IMR-90 (cell line): ENCODE data around the gene INPP5D. TPM values are rescaled to one million over a fixed set of nuclear protein-coding genes. Genes with fewer than 3 reads are reported as not detected.

Source experiments
- ATAC-seq: fragments of 200-7000 bp; cut with Tn5 transposase; 2 replicates; pipeline ENCODE4 v1.9.1; 2020; ENCODE audit warnings: low read depth, mild to moderate bottlenecking, moderate library complexity
- BruUV-seq: library from RNA; stranded (reverse); fragments of 400-500 nt; replicated peaks from 2 replicates; lab custom pipeline; 2021; lab: Mats Ljungman, UMichigan
- CTCF ChIA-PET: fragments of 300-600 bp; formaldehyde crosslinking; extraction: SDS; loops from one replicate; lab custom pipeline; 2021; ENCODE audit warnings: antibody characterized with exemption; lab: Yijun Ruan, JAX
- POLR2A ChIA-PET: fragments of 300-600 bp; sonication (Branson Sonifier 250); formaldehyde crosslinking; loops from one replicate; lab custom pipeline; 2022; ENCODE audit warnings: antibody characterized with exemption; ENCODE audit not compliant: unreplicated experiment; lab: Charles Lee
- DNase-seq: peaks from one replicate; pipeline ENCODE4 v3.0.0; 2013
- H2AFZ ChIP-seq: replicated peaks from 2 replicates; pipeline ENCODE3; 2013; ENCODE audit warnings: low read length, mild to moderate bottlenecking; ENCODE audit not compliant: poor library complexity
- H2AK5ac ChIP-seq: 2 replicates; pipeline ENCODE4 v1.6.1; 2013; ENCODE audit warnings: low read depth, low read length, inconsistent platforms
- H2AK9ac ChIP-seq: replicated peaks from 2 replicates; pipeline ENCODE3; 2013; ENCODE audit warnings: mild to moderate bottlenecking, low read depth, low read length, moderate library complexity; ENCODE audit not compliant: poor library complexity
- H2BK120ac ChIP-seq: 2 replicates; pipeline ENCODE4 v1.6.1; 2013; ENCODE audit warnings: low read depth, low read length, inconsistent platforms
- H2BK15ac ChIP-seq: 3 replicates; pipeline ENCODE4 v1.6.1; 2013; ENCODE audit warnings: low read depth, low read length, inconsistent platforms
- H2BK20ac ChIP-seq: 2 replicates; pipeline ENCODE4 v1.6.1; 2013; ENCODE audit warnings: low read depth, mild to moderate bottlenecking, inconsistent platforms, low read length, moderate library complexity
- H2BK5ac ChIP-seq: 2 replicates; pipeline ENCODE4 v1.6.1; 2013; ENCODE audit warnings: mild to moderate bottlenecking, low read depth, low read length, inconsistent platforms; ENCODE audit not compliant: poor library complexity, severe bottlenecking
- H3K14ac ChIP-seq: replicated peaks from 2 replicates; pipeline ENCODE4 v1.6.1; 2013; ENCODE audit warnings: low read depth, low read length, inconsistent platforms
- H3K18ac ChIP-seq: 2 replicates; pipeline ENCODE4 v1.6.1; 2013; ENCODE audit warnings: low read depth, low read length, control low read depth
- H3K23ac ChIP-seq: 2 replicates; pipeline ENCODE4 v1.6.1; 2013; ENCODE audit warnings: low read depth, low read length, inconsistent platforms
- H3K27ac ChIP-seq: 2 replicates; pipeline ENCODE4 v1.5.1; 2013; ENCODE audit warnings: mild to moderate bottlenecking, control low read depth, low read length; ENCODE audit not compliant: insufficient read depth
- H3K27me3 ChIP-seq: 2 replicates; pipeline ENCODE4 v1.6.1; 2013; ENCODE audit warnings: low read length; ENCODE audit not compliant: control insufficient read depth, insufficient read depth
- H3K36me3 ChIP-seq: 2 replicates; pipeline ENCODE4 v1.6.1; 2013; ENCODE audit warnings: low read length, mixed read lengths; ENCODE audit not compliant: control insufficient read depth, insufficient read depth
- H3K4ac ChIP-seq: 2 replicates; pipeline ENCODE4 v1.6.1; 2013; ENCODE audit warnings: low read depth, low read length, inconsistent platforms
- H3K4me1 ChIP-seq: 2 replicates; pipeline ENCODE4 v1.6.1; 2013; ENCODE audit warnings: low read length, mixed read lengths; ENCODE audit not compliant: control insufficient read depth, insufficient read depth
- H3K4me2 ChIP-seq: 2 replicates; pipeline ENCODE4 v1.6.1; 2013; ENCODE audit warnings: low read depth, mild to moderate bottlenecking, control low read depth, low read length, moderate library complexity
- H3K4me3 ChIP-seq: 2 replicates; pipeline ENCODE4 v1.5.1; 2013; ENCODE audit warnings: low read depth, mild to moderate bottlenecking, control low read depth, low read length, moderate library complexity; ENCODE audit not compliant: insufficient read depth
- H3K56ac ChIP-seq: 2 replicates; pipeline ENCODE4 v1.6.1; 2013; ENCODE audit warnings: low read length, inconsistent platforms; ENCODE audit not compliant: insufficient read depth; ENCODE audit errors: extremely low read depth
- H3K79me1 ChIP-seq, 2 experiments: 2 replicates each; pipeline ENCODE4 v1.6.1; 2013; ENCODE audit warnings: low read length in 2 of 2, inconsistent platforms in 1 of 2, low read depth in 1 of 2
- H3K9ac ChIP-seq: 2 replicates; pipeline ENCODE4 v1.6.1; 2013; ENCODE audit warnings: low read depth, low read length, control low read depth
- H3K9me1 ChIP-seq: 2 replicates; pipeline ENCODE4 v1.6.1; 2013; ENCODE audit warnings: low read length, inconsistent platforms; ENCODE audit not compliant: insufficient read depth
- H3K9me3 ChIP-seq: 2 replicates; pipeline ENCODE4 v1.6.1; 2013; ENCODE audit warnings: low read length; ENCODE audit not compliant: control insufficient read depth, insufficient read depth
- H4K20me1 ChIP-seq: 2 replicates; pipeline ENCODE4 v1.6.1; 2013; ENCODE audit warnings: low read length, inconsistent platforms; ENCODE audit not compliant: insufficient read depth
- H4K5ac ChIP-seq: 2 replicates; pipeline ENCODE4 v1.6.1; 2013; ENCODE audit warnings: mild to moderate bottlenecking, low read depth, low read length, control low read depth
- H4K8ac ChIP-seq, 2 experiments: 2 replicates each; pipeline ENCODE4 v1.6.1; 2013; ENCODE audit warnings: low read depth in 2 of 2, low read length in 2 of 2, control low read depth in 1 of 2, inconsistent platforms in 1 of 2
- H4K91ac ChIP-seq: 2 replicates; pipeline ENCODE4 v1.6.1; 2013; ENCODE audit warnings: low read depth, low read length, inconsistent platforms; ENCODE audit not compliant: insufficient read depth
- FOS ChIP-seq: fragments of 150-350 bp; IDR thresholded peaks from 2 replicates; pipeline ENCODE4 v1.6.1; 2016; ENCODE audit warnings: low read depth, low read length
- MAZ ChIP-seq: IDR thresholded peaks from 2 replicates; pipeline ENCODE4 v1.6.1; 2012; ENCODE audit warnings: low read depth, mild to moderate bottlenecking, low read length, improper control_type of control experiment, moderate library complexity, borderline replicate concordance
- MXI1 ChIP-seq: IDR thresholded peaks from 2 replicates; pipeline ENCODE4 v1.6.1; 2012; ENCODE audit warnings: low read depth, mild to moderate bottlenecking, low read length, moderate library complexity, borderline replicate concordance
- NFE2L2 ChIP-seq: fragments of 150-350 bp; IDR thresholded peaks from 2 replicates; pipeline ENCODE4 v1.6.1; 2016; ENCODE audit warnings: low read depth, mild to moderate bottlenecking, low read length
- RAD21 ChIP-seq: IDR thresholded peaks from 2 replicates; pipeline ENCODE4 v1.6.1; 2012; ENCODE audit warnings: low read length, improper control_type of control experiment
- SMC3 ChIP-seq: fragments of 150-350 bp; IDR thresholded peaks from 2 replicates; pipeline ENCODE4 v1.6.1; 2016; ENCODE audit warnings: low read depth, mild to moderate bottlenecking, antibody characterized with exemption, low read length, moderate library complexity
- WGBS, 2 experiments: methylation state at CpG; one replicate each; pipeline versions ENCODE4 v1.1.5 to v1.1.7; 2013; ENCODE audit warnings: missing lambda C conversion rate in 2 of 2; ENCODE audit not compliant: insufficient read length in 1 of 2; ENCODE audit errors: extremely low coverage in 2 of 2; 5-methylcytosine and 5-hydroxymethylcytosine counted together
- dilution Hi-C: fragments of 300-500 bp; cut with HindIII; formaldehyde crosslinking; loops from one replicate; pipeline ENCODE4 v1.14.3; 2018; ENCODE audit warnings: low sequenced_read_pairs; ENCODE audit not compliant: unreplicated experiment
- in situ Hi-C: fragments of 300-500 bp; cut with MboI; formaldehyde crosslinking; loops from 3 replicates; pipeline ENCODE4 v1.14.3; 2019; ENCODE audit warnings: low sequenced_read_pairs, inconsistent platforms, mixed read lengths
- intact Hi-C: fragments of 100-400 bp; cut with micrococcal nuclease; formaldehyde crosslinking; loops from 2 replicates; pipeline ENCODE4 v1.10.0; 2022
- polyA plus RNA-seq, 3 experiments: library from polyadenylated mRNA; depleted of rRNA; stranded (reverse); fragments of >200 nt; gene quantifications; 2 replicates each; pipeline ENCODE4 v1.2.3, GENCODE V29; 2012; ENCODE audit warnings: low replicate concordance in 1 of 3
- total RNA-seq: library from RNA; depleted of rRNA; stranded (reverse); fragments of >200 nt; gene quantifications from 2 replicates; pipeline ENCODE4 v1.2.3, GENCODE V29; 2012
- TF ChIP-seq, protein P1 (sequence below): fragments of 150-350 bp; IDR thresholded peaks from 2 replicates; pipeline ENCODE4 v1.6.1; 2016; ENCODE audit warnings: low read depth, mild to moderate bottlenecking, low read length, moderate library complexity, borderline replicate concordance
- TF ChIP-seq, protein P2 (sequence below): conservative IDR thresholded peaks from 2 replicates; pipeline ENCODE4 v1.5.1; 2012; ENCODE audit warnings: mild to moderate bottlenecking, low read depth, low read length, improper control_type of control experiment

INPP5D gene
- total and polyA plus RNA-seq, 2 of the 4 experiments (the other 2 are of a cell fraction): 0.18 to 0.29 TPM

DNA sequence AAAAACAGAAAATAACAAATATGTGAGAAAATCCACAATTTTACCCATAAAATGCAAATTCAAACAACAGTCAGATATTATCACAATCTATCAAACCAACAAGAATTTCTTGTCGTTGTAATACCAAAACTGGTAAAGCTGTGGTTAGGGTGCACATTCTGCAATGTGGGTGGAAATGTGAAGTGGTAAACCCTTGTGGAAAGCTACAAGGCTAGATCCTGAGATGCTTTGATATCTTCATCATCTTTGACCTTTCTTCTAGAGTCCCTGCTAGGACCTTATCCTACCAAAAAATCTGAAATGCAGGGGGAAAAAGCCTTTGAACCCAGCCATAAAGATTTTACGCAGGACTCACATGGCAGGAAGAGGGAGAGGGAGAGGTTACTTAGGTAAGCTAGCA lies 174.1 kb downstream of the INPP5D start:
- no peaks in the 10 kb centered on the region for H3K9me3 ChIP-seq
- no peaks in the 10 kb centered on the region for H3K4me1 ChIP-seq
- H3K23ac ChIP-seq: no peak overlapping the region
- no peaks in the 10 kb centered on the region for H3K36me3 ChIP-seq
- no peak for ATAC-seq
- no peak overlapping the region for H2AK5ac ChIP-seq
- H4K8ac ChIP-seq: no peak overlapping the region
- no peak overlapping the region for H3K18ac ChIP-seq
- H4K91ac ChIP-seq: no peak overlapping the region
- H3K9me1 ChIP-seq: no peaks in the 10 kb centered on the region
- H3K14ac ChIP-seq: no peak overlapping the region
- no peak overlapping the region for H2AFZ ChIP-seq
- H3K4me2 ChIP-seq: no peak overlapping the region
- ChIA-PET POLR2A (no interaction called here), CTCF (interaction anchor here (1.1 kb wide), 1 partner anchor 17 kb away, joined by 3 read pairs; no protein-coding TSS in a partner anchor)
- no peak overlapping the region for H3K27ac ChIP-seq
- no peak for DNase-seq
- H3K79me1 ChIP-seq: no peaks in the 10 kb centered on the region
- intact Hi-C loops: no loop called here
- no peak overlapping the region for H2BK5ac ChIP-seq
- H2BK20ac ChIP-seq: no peak overlapping the region
- H3K9ac ChIP-seq: no peak overlapping the region
- in situ Hi-C loops: no loop called here
- no peaks in the 10 kb centered on the region for H4K20me1 ChIP-seq
- H4K5ac ChIP-seq: no peak overlapping the region
- H2AK9ac ChIP-seq: no peak overlapping the region
- H3K56ac ChIP-seq: no peak overlapping the region
- TF ChIP-seq MXI1 (no peak), MAZ (no peak), RAD21 (no peak), NFE2L2 (no peak), SMC3 (no peak), FOS (no peak)
- TF ChIP-seq, protein P1, sequence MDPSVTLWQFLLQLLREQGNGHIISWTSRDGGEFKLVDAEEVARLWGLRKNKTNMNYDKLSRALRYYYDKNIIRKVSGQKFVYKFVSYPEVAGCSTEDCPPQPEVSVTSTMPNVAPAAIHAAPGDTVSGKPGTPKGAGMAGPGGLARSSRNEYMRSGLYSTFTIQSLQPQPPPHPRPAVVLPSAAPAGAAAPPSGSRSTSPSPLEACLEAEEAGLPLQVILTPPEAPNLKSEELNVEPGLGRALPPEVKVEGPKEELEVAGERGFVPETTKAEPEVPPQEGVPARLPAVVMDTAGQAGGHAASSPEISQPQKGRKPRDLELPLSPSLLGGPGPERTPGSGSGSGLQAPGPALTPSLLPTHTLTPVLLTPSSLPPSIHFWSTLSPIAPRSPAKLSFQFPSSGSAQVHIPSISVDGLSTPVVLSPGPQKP: no peak
- TF ChIP-seq, protein P2, sequence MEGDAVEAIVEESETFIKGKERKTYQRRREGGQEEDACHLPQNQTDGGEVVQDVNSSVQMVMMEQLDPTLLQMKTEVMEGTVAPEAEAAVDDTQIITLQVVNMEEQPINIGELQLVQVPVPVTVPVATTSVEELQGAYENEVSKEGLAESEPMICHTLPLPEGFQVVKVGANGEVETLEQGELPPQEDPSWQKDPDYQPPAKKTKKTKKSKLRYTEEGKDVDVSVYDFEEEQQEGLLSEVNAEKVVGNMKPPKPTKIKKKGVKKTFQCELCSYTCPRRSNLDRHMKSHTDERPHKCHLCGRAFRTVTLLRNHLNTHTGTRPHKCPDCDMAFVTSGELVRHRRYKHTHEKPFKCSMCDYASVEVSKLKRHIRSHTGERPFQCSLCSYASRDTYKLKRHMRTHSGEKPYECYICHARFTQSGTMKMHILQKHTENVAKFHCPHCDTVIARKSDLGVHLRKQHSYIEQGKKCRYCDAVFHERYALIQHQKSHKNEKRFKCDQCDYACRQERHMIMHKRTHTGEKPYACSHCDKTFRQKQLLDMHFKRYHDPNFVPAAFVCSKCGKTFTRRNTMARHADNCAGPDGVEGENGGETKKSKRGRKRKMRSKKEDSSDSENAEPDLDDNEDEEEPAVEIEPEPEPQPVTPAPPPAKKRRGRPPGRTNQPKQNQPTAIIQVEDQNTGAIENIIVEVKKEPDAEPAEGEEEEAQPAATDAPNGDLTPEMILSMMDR: no peak
- H3K4me3 ChIP-seq: no peak overlapping the region
- no TSS peak for BruUV-seq
- dilution Hi-C loops: no loop called here
- no CpG with 5 or more reads among the region's 2 CpGs for WGBS, 2 experiments
- no peak overlapping the region for H3K4ac ChIP-seq
- H2BK15ac ChIP-seq: no peak overlapping the region
- H2BK120ac ChIP-seq: no peak overlapping the region
- peaks cover 8% of the 10 kb centered on the region; the same call in 1 of the 2 replicates for H3K27me3 ChIP-seq
